GM23338 (cell line): Measurements from ENCODE around the gene DAD1. TPM values are rescaled to one million over a fixed set of nuclear protein-coding genes. Genes with fewer than 3 reads are reported as not detected.

Experiments used
- ATAC-seq: fragments of 200-7000 bp; cut with Tn5 transposase; 3 replicates; pipeline ENCODE4 v1.9.1; 2020
- DNase-seq: peaks from one replicate; pipeline ENCODE4 v3.0.0-alpha.2; 2015; ENCODE audit warnings: low spot score
- H2AFZ ChIP-seq: fragments of 200-600 bp; sonication (generic); 2 replicates; pipeline ENCODE4 v1.8.0; 2016; ENCODE audit warnings: antibody characterized with exemption, mild to moderate bottlenecking, moderate library complexity
- H3F3A ChIP-seq: fragments of 200-600 bp; sonication (generic); replicated peaks from 2 replicates; pipeline ENCODE4 v1.8.0; 2017; ENCODE audit warnings: antibody characterized with exemption, mixed run types, low read depth
- H3K27ac ChIP-seq: fragments of 200-600 bp; sonication (generic); 2 replicates; pipeline ENCODE4 v1.6.1; 2016; ENCODE audit warnings: low read depth
- H3K27me3 ChIP-seq: fragments of 200-600 bp; sonication (generic); 2 replicates; pipeline ENCODE4 v1.8.0; 2016; ENCODE audit warnings: mild to moderate bottlenecking, mixed run types, moderate library complexity; ENCODE audit not compliant: insufficient read depth
- H3K36me3 ChIP-seq: fragments of 200-600 bp; sonication (generic); 2 replicates; pipeline ENCODE4 v1.8.0; 2016; ENCODE audit warnings: mild to moderate bottlenecking; ENCODE audit not compliant: insufficient read depth
- H3K4me1 ChIP-seq: fragments of 200-600 bp; sonication (generic); 2 replicates; pipeline ENCODE4 v1.8.0; 2016; ENCODE audit warnings: mild to moderate bottlenecking, moderate library complexity; ENCODE audit not compliant: insufficient read depth
- H3K4me2 ChIP-seq: fragments of 200-600 bp; sonication (generic); 2 replicates; pipeline ENCODE4 v1.7.1; 2017; ENCODE audit warnings: mixed run types
- H3K4me3 ChIP-seq: fragments of 200-600 bp; sonication (generic); 2 replicates; pipeline ENCODE4 v1.6.1; 2016; ENCODE audit warnings: mixed run types
- H3K79me2 ChIP-seq: fragments of 200-600 bp; sonication (generic); replicated peaks from 2 replicates; pipeline ENCODE4 v1.8.0; 2017; ENCODE audit warnings: mild to moderate bottlenecking; ENCODE audit not compliant: insufficient read depth
- H3K9me2 ChIP-seq: fragments of 200-600 bp; sonication (generic); 2 replicates; pipeline ENCODE4 v1.8.0; 2017; ENCODE audit not compliant: insufficient read depth
- H4K20me1 ChIP-seq: fragments of 200-600 bp; sonication (generic); replicated peaks from 2 replicates; pipeline ENCODE4 v1.8.0; 2017; ENCODE audit warnings: mild to moderate bottlenecking; ENCODE audit not compliant: insufficient read depth
- H3K27ac Mint-ChIP-seq: 2 replicates; pipeline ENCODE4 v1.8.0; 2020; ENCODE audit warnings: inconsistent platforms, mild to moderate bottlenecking, moderate library complexity, mixed read lengths
- H3K27me3 Mint-ChIP-seq: 3 replicates; pipeline ENCODE4 v1.8.0; 2022; ENCODE audit warnings: low read depth, mild to moderate bottlenecking, moderate library complexity, mixed read lengths, inconsistent platforms; ENCODE audit not compliant: insufficient read depth, poor library complexity
- H3K36me3 Mint-ChIP-seq: 3 replicates; pipeline ENCODE4 v1.8.0; 2021; ENCODE audit warnings: low read depth, mild to moderate bottlenecking, inconsistent platforms, moderate library complexity, mixed read lengths
- H3K4me1 Mint-ChIP-seq: 3 replicates; pipeline ENCODE4 v1.8.0; 2020; ENCODE audit warnings: mild to moderate bottlenecking, inconsistent platforms, mixed read lengths
- H3K4me3 Mint-ChIP-seq: 3 replicates; pipeline ENCODE4 v1.8.0; 2021; ENCODE audit warnings: moderate library complexity, mild to moderate bottlenecking, inconsistent platforms, mixed read lengths
- H3K9me3 Mint-ChIP-seq: 3 replicates; pipeline ENCODE4 v1.8.0; 2020; ENCODE audit warnings: moderate library complexity, mild to moderate bottlenecking, inconsistent platforms, mixed read lengths
- CREB1 ChIP-seq: fragments of 250-450 bp; sonication (Bioruptor Pico); IDR thresholded peaks from 2 replicates; pipeline ENCODE4 v1.5.0; 2020; ENCODE audit warnings: low read depth, mild to moderate bottlenecking, moderate library complexity
- EZH2phosphoT487 ChIP-seq: fragments of 200-600 bp; sonication (generic); IDR thresholded peaks from one replicate; pipeline ENCODE4 v1.8.1; 2018; ENCODE audit warnings: antibody characterized with exemption; ENCODE audit not compliant: unreplicated experiment
- JUNB ChIP-seq: IDR thresholded peaks from one replicate; pipeline ENCODE4 v1.6.1; 2016; ENCODE audit warnings: antibody characterized with exemption; ENCODE audit not compliant: unreplicated experiment
- POLR2AphosphoS5 ChIP-seq: IDR thresholded peaks from 2 replicates; pipeline ENCODE4 v1.6.1; 2016; ENCODE audit warnings: antibody characterized with exemption, low read depth
- ZNF114 ChIP-seq: fragments of 250-450 bp; sonication (Bioruptor Pico); IDR thresholded peaks from 2 replicates; pipeline ENCODE4 v1.5.0; 2020; ENCODE audit warnings: mild to moderate bottlenecking, moderate library complexity
- ZNF331 ChIP-seq: fragments of 250-450 bp; sonication (Bioruptor Pico); IDR thresholded peaks from 2 replicates; pipeline ENCODE4 v1.5.0; 2020; ENCODE audit warnings: low read depth, mild to moderate bottlenecking, moderate library complexity
- polyA plus RNA-seq: library from polyadenylated mRNA; unstranded; fragments of >200 nt; fragmentation: Nextera tagmentation; extraction: Ambion mirVana; gene quantifications from 2 replicates; pipeline ENCODE4 v1.2.1, GENCODE V29; 2016
- total RNA-seq: library from RNA; depleted of rRNA; stranded (reverse); fragments of >200 nt; shearing (Covaris generic); gene quantifications from 2 replicates; pipeline ENCODE4 v1.2.3, GENCODE V29; 2014
- TF ChIP-seq, protein P1 (sequence below): IDR thresholded peaks from one replicate; pipeline ENCODE4 v1.6.1; 2018; ENCODE audit warnings: antibody characterized with exemption; ENCODE audit not compliant: unreplicated experiment
- TF ChIP-seq, protein P2 (sequence below), 2 experiments: fragments of 200-600 bp in 1 of 2; sonication (generic) in 1 of 2; conservative IDR thresholded peaks; 2 replicates each; pipeline versions ENCODE4 v1.5.1 to v1.6.1; 2016 to 2017; ENCODE audit warnings: antibody characterized with exemption in 2 of 2, low read depth in 2 of 2, mild to moderate bottlenecking in 2 of 2, moderate library complexity in 1 of 2

The DAD1 gene
- total and polyA plus RNA-seq, 2 experiments from 2014 or later: 180 to 252 TPM

DNA sequence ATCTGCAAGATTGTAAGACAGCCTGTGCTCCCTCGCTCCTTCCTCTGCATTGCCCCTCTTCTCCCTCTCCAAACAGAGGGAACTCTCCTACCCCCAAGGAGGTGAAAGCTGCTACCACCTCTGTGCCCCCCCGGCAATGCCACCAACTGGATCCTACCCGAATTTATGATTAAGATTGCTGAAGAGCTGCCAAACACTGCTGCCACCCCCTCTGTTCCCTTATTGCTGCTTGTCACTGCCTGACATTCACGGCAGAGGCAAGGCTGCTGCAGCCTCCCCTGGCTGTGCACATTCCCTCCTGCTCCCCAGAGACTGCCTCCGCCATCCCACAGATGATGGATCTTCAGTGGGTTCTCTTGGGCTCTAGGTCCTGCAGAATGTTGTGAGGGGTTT is 37.4 kb downstream of the DAD1 start:
- H2AFZ ChIP-seq: no peak overlapping the region
- Mint-ChIP-seq H3K4me1 (peaks cover 60% of the 10 kb centered on the region), H3K4me3 (no peak overlapping the region)

DNA sequence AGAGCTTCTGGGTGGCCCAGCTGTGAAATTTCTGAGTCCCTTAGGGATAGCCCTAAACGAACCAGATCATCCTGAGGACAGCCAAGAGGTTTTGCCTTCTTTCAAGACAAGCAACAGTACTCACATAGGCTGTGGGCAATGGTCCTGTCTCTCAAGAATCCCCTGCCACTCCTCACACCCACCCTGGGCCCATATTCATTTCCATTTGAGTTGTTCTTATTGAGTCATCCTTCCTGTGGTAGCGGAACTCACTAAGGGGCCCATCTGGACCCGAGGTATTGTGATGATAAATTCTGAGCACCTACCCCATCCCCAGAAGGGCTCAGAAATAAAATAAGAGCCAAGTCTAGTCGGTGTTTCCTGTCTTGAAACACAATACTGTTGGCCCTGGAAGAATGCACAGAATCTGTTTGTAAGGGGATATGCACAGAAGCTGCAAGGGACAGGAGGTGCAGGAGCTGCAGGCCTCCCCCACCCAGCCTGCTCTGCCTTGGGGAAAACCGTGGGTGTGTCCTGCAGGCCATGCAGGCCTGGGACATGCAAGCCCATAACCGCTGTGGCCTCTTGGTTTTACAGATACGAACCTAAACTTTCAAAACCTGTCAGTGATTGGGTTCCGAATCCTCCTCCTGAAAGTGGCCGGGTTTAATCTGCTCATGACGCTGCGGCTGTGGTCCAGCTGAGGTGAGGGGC is 38.9 kb downstream of the DAD1 start:
- Histone ChIP-seq H3K79me2 (no peaks in the 10 kb centered on the region), H3K36me3 (no peaks in the 10 kb centered on the region), H3K4me2 (peak overlapping the region; percentile 1; the same call in 1 of the 2 replicates), H3K27me3 (no peaks in the 10 kb centered on the region), H2AFZ (0 out of 2 replicates have a peak overlapping the region, but pooled peaks have one; percentile 49), H3K4me1 (peaks cover 60% of the 10 kb centered on the region), H3K4me3 (no peak overlapping the region), H3F3A (peaks cover 18% of the 10 kb centered on the region), H3K27ac (peak overlapping the region; percentile 92), H3K9me2 (peaks cover 4% of the 10 kb centered on the region; the same call in 1 of the 2 replicates), H4K20me1 (no peaks in the 10 kb centered on the region)
- peaks cover 63% of the 10 kb centered on the region for H3K4me1 Mint-ChIP-seq
- H3K9me3 Mint-ChIP-seq: no peaks in the 10 kb centered on the region; the same call in 2 of the 3 replicates
- ATAC-seq (peak; percentile 19), DNase-seq (peak; percentile 58)
- no peaks in the 10 kb centered on the region; the same call in 2 of the 3 replicates for H3K36me3 Mint-ChIP-seq
- no peak overlapping the region; the same call in 2 of the 3 replicates for H3K4me3 Mint-ChIP-seq
- H3K27ac Mint-ChIP-seq: peak overlapping the region; percentile 88
- H3K27me3 Mint-ChIP-seq: peaks cover 10% of the 10 kb centered on the region
- TF ChIP-seq, protein P1, sequence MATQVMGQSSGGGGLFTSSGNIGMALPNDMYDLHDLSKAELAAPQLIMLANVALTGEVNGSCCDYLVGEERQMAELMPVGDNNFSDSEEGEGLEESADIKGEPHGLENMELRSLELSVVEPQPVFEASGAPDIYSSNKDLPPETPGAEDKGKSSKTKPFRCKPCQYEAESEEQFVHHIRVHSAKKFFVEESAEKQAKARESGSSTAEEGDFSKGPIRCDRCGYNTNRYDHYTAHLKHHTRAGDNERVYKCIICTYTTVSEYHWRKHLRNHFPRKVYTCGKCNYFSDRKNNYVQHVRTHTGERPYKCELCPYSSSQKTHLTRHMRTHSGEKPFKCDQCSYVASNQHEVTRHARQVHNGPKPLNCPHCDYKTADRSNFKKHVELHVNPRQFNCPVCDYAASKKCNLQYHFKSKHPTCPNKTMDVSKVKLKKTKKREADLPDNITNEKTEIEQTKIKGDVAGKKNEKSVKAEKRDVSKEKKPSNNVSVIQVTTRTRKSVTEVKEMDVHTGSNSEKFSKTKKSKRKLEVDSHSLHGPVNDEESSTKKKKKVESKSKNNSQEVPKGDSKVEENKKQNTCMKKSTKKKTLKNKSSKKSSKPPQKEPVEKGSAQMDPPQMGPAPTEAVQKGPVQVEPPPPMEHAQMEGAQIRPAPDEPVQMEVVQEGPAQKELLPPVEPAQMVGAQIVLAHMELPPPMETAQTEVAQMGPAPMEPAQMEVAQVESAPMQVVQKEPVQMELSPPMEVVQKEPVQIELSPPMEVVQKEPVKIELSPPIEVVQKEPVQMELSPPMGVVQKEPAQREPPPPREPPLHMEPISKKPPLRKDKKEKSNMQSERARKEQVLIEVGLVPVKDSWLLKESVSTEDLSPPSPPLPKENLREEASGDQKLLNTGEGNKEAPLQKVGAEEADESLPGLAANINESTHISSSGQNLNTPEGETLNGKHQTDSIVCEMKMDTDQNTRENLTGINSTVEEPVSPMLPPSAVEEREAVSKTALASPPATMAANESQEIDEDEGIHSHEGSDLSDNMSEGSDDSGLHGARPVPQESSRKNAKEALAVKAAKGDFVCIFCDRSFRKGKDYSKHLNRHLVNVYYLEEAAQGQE: no peak
- no peak for TF ChIP-seq EZH2phosphoT487
- no peak for TF ChIP-seq POLR2AphosphoS5
- no peak for TF ChIP-seq ZNF114 (CRISPR knock-in tag)
- no peak for TF ChIP-seq ZNF331 (CRISPR knock-in tag)
- TF ChIP-seq JUNB: no peak
- TF ChIP-seq, protein P2, sequence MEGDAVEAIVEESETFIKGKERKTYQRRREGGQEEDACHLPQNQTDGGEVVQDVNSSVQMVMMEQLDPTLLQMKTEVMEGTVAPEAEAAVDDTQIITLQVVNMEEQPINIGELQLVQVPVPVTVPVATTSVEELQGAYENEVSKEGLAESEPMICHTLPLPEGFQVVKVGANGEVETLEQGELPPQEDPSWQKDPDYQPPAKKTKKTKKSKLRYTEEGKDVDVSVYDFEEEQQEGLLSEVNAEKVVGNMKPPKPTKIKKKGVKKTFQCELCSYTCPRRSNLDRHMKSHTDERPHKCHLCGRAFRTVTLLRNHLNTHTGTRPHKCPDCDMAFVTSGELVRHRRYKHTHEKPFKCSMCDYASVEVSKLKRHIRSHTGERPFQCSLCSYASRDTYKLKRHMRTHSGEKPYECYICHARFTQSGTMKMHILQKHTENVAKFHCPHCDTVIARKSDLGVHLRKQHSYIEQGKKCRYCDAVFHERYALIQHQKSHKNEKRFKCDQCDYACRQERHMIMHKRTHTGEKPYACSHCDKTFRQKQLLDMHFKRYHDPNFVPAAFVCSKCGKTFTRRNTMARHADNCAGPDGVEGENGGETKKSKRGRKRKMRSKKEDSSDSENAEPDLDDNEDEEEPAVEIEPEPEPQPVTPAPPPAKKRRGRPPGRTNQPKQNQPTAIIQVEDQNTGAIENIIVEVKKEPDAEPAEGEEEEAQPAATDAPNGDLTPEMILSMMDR (conservative IDR thresholded peaks at IDR 0.05; ENCODE audit: low read depth in 2 of 2): no peak
- no peak for TF ChIP-seq CREB1 (CRISPR knock-in tag)

More for the DNA sequence above, 37.4 kb downstream of the DAD1 start:
- no peak for TF ChIP-seq CREB1 (CRISPR knock-in tag)
- Mint-ChIP-seq H3K27me3 (peaks cover 11% of the 10 kb centered on the region), H3K9me3 (no peaks in the 10 kb centered on the region; the same call in 2 of the 3 replicates), H3K27ac (peak overlapping the region; percentile 68), H3K36me3 (no peaks in the 10 kb centered on the region; the same call in 2 of the 3 replicates)
- ATAC-seq: no peak
- peaks cover 46% of the 10 kb centered on the region for H3K4me1 ChIP-seq
- no peak overlapping the region for H3K4me3 ChIP-seq
- H3K36me3 ChIP-seq: no peaks in the 10 kb centered on the region
- peaks cover 16% of the 10 kb centered on the region for H3F3A ChIP-seq
- no peaks in the 10 kb centered on the region for H3K79me2 ChIP-seq
- 0 out of 2 replicates have a peak overlapping the region, but pooled peaks have one; percentile 92 for H3K27ac ChIP-seq
- no peaks in the 10 kb centered on the region for H4K20me1 ChIP-seq
- no peak for DNase-seq
- 0 out of 2 replicates have a peak overlapping the region, but pooled peaks have one; percentile 1 for H3K4me2 ChIP-seq
- peaks cover 4% of the 10 kb centered on the region; the same call in 1 of the 2 replicates for H3K9me2 ChIP-seq
- H3K27me3 ChIP-seq: no peaks in the 10 kb centered on the region
